Measurements from ENCODE around the gene PAX8. TPM values are rescaled to one million over a fixed set of nuclear protein-coding genes. Genes with fewer than 3 reads are reported as not detected.

Gene PAX8
- total and polyA plus RNA-seq, 2 of the 13 experiments (the other 11 are each of a cell fraction or from before 2014, with no cell fraction given), result 1.5 to 8.8 TPM

Other genes starting within 250 kb of the PAX8 start
- not detected in 2 replicates for gene IL36B, start 226.1 kb downstream of the PAX8 start, total RNA-seq (2016; rRNA removed; fragmentation: Illumina TruSeq; extraction: Trizol)
- not detected in 2 replicates for gene IL36B, start 226.1 kb downstream of the PAX8 start, polyA plus RNA-seq (2011; rRNA removed)
- gene IL36RN, start 219.7 kb downstream of the PAX8 start, total RNA-seq (2016; rRNA removed; fragmentation: Illumina TruSeq; extraction: Trizol), result not detected in 2 replicates
- not detected in 2 replicates for gene IL36RN, start 219.7 kb downstream of the PAX8 start, polyA plus RNA-seq (2011; rRNA removed)
- gene IL1F10, start 211.0 kb downstream of the PAX8 start, total RNA-seq (2016; rRNA removed; fragmentation: Illumina TruSeq; extraction: Trizol), result not detected in 2 replicates
- not detected in 2 replicates for gene IL1F10, start 211.0 kb downstream of the PAX8 start, polyA plus RNA-seq (2011; rRNA removed)
- gene IL1RN, start 151.3 kb downstream of the PAX8 start, total RNA-seq (2016; rRNA removed; fragmentation: Illumina TruSeq; extraction: Trizol), result 21.1 and 21.2 TPM in 2 replicates
- gene IL1RN, start 151.3 kb downstream of the PAX8 start, polyA plus RNA-seq (2011; rRNA removed), result 101 and 142 TPM in 2 replicates
- 8.6 and 9.4 TPM in 2 replicates for gene PSD4, start 105.0 kb downstream of the PAX8 start, total RNA-seq (2016; rRNA removed; fragmentation: Illumina TruSeq; extraction: Trizol)
- 5.8 and 9.1 TPM in 2 replicates for gene PSD4, start 105.0 kb downstream of the PAX8 start, polyA plus RNA-seq (2011; rRNA removed)
- gene ZNG1B, start 158.8 kb upstream of the PAX8 start, total RNA-seq (2016; rRNA removed; fragmentation: Illumina TruSeq; extraction: Trizol), result 72.2 and 85.2 TPM in 2 replicates
- 26.6 and 33.8 TPM in 2 replicates for gene ZNG1B, start 158.8 kb upstream of the PAX8 start, polyA plus RNA-seq (2011; rRNA removed)
- gene FOXD4L1, start 219.7 kb upstream of the PAX8 start, total RNA-seq (2016; rRNA removed; fragmentation: Illumina TruSeq; extraction: Trizol), result 0.14 and 0.29 TPM in 2 replicates
- gene FOXD4L1, start 219.7 kb upstream of the PAX8 start, polyA plus RNA-seq (2011; rRNA removed), result 0.18 and 0.26 TPM in 2 replicates